Osteocyte (in vitro differentiated cells): ENCODE data around the gene TWF2. TPM values are rescaled to one million over a fixed set of nuclear protein-coding genes. Genes with fewer than 3 reads are reported as not detected.
A peak's percentile ranks its signal among the peaks of the same experiment; 100 is the strongest.

Source experiments
- DNase-seq: peaks from one replicate; pipeline ENCODE4 v3.0.0; 2021; ENCODE audit warnings: mixed read lengths; ENCODE audit not compliant: unreplicated experiment; ENCODE audit errors: extremely low spot score
- H3K27ac Mint-ChIP-seq: one replicate; pipeline ENCODE4 v1.8.0; 2021; ENCODE audit warnings: mild to moderate bottlenecking, mixed read lengths; ENCODE audit not compliant: unreplicated experiment
- H3K27me3 Mint-ChIP-seq: one replicate; pipeline ENCODE4 v1.8.0; 2021; ENCODE audit warnings: mixed read lengths; ENCODE audit not compliant: unreplicated experiment
- H3K36me3 Mint-ChIP-seq: one replicate; pipeline ENCODE4 v1.8.0; 2021; ENCODE audit warnings: mixed read lengths; ENCODE audit not compliant: unreplicated experiment
- H3K4me1 Mint-ChIP-seq: one replicate; pipeline ENCODE4 v1.8.0; 2021; ENCODE audit warnings: mixed read lengths; ENCODE audit not compliant: unreplicated experiment
- H3K4me3 Mint-ChIP-seq: one replicate; pipeline ENCODE4 v1.8.0; 2021; ENCODE audit warnings: mild to moderate bottlenecking, moderate library complexity, mixed read lengths; ENCODE audit not compliant: unreplicated experiment
- H3K9me3 Mint-ChIP-seq: one replicate; pipeline ENCODE4 v1.8.0; 2021; ENCODE audit warnings: mixed read lengths; ENCODE audit not compliant: unreplicated experiment
- microRNA-seq: library from miRNA; unstranded; fragments of <30 nt; microRNA quantifications from one replicate; pipeline ENCODE4 v1.1.0, GENCODE V29; 2020; ENCODE audit not compliant: unreplicated experiment
- total RNA-seq: library from RNA; stranded (reverse); gene quantifications from 2 replicates; pipeline ENCODE4 v1.2.1, GENCODE V29; 2021
- TF ChIP-seq, protein P1 (sequence below): fragments of 200-600 bp; sonication (generic); IDR thresholded peaks from 2 replicates; pipeline ENCODE4 v1.5.0; 2021; ENCODE audit warnings: antibody characterized with exemption, mild to moderate bottlenecking, moderate library complexity

The TWF2 gene
- total RNA-seq, 1 donor from 2014 or later, result 58.6 TPM

DNA sequence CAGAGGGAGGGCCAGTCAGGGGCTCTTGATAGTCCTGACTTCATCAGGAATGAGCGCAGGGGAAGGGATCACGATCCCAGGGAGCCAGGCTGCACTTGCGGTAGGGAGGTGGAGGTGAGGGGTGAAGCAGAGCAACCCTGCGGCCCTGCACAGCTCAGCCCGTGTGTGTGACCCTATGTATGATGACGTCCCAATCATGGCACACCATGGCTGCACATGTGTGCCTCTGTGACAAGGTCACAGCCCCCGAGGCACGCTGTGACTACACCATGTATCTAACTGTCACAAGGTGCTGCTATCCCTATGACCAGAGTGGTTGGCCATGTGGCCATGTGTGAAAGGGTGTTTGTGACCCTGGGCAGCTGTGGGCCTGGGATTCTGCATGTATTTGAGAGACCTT, 54.3 kb downstream of the TWF2 start:
- no peaks in the 10 kb centered on the region for H3K36me3 Mint-ChIP-seq
- H3K9me3 Mint-ChIP-seq, result no peaks in the 10 kb centered on the region
- no peaks in the 10 kb centered on the region for H3K27me3 Mint-ChIP-seq
- TF ChIP-seq, protein P1, sequence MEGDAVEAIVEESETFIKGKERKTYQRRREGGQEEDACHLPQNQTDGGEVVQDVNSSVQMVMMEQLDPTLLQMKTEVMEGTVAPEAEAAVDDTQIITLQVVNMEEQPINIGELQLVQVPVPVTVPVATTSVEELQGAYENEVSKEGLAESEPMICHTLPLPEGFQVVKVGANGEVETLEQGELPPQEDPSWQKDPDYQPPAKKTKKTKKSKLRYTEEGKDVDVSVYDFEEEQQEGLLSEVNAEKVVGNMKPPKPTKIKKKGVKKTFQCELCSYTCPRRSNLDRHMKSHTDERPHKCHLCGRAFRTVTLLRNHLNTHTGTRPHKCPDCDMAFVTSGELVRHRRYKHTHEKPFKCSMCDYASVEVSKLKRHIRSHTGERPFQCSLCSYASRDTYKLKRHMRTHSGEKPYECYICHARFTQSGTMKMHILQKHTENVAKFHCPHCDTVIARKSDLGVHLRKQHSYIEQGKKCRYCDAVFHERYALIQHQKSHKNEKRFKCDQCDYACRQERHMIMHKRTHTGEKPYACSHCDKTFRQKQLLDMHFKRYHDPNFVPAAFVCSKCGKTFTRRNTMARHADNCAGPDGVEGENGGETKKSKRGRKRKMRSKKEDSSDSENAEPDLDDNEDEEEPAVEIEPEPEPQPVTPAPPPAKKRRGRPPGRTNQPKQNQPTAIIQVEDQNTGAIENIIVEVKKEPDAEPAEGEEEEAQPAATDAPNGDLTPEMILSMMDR, result no peak
- DNase-seq, result no peak
- H3K4me1 Mint-ChIP-seq, result no peaks in the 10 kb centered on the region
- no peak overlapping the region for H3K4me3 Mint-ChIP-seq
- H3K27ac Mint-ChIP-seq, result no peak overlapping the region

DNA sequence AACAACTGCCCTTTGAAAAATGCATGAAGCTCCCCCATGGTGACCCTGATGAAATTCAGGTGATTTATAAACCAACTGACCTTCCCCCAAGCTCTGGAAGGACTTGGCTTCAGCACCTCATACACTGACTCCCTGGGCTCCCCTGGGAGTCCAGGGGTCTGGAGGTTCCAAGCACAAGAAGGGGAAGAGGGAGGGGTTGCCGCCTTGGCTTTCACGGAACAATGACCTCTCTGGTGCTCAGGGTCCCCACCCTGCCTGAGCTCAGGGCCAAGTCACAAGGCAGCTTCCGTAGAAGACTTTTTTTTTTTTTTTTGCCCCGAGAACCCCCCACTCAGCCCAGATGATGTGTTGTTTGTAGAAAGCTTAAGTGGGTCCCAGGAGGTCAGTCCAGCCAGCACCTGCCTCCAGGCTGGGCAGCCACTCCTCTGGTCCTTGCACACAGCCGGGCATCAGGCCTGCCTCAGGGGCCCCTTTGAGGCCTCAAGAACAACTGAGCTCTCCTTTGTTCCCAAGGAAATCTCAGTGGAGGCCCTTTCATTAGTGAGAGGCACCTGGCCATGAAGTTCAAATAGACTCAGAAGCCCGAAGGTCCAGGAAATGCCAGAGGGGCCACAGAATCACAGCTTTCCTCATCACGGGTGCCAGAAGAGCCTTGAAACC, 55.0 kb downstream of the TWF2 start:
- no peak overlapping the region for H3K4me3 Mint-ChIP-seq
- no peak overlapping the region for H3K27ac Mint-ChIP-seq
- no peaks in the 10 kb centered on the region for H3K36me3 Mint-ChIP-seq
- H3K9me3 Mint-ChIP-seq, result no peaks in the 10 kb centered on the region
- TF ChIP-seq, protein P1, result no peak
- H3K27me3 Mint-ChIP-seq, result no peaks in the 10 kb centered on the region
- no peaks in the 10 kb centered on the region for H3K4me1 Mint-ChIP-seq
- no peak for DNase-seq

DNA sequence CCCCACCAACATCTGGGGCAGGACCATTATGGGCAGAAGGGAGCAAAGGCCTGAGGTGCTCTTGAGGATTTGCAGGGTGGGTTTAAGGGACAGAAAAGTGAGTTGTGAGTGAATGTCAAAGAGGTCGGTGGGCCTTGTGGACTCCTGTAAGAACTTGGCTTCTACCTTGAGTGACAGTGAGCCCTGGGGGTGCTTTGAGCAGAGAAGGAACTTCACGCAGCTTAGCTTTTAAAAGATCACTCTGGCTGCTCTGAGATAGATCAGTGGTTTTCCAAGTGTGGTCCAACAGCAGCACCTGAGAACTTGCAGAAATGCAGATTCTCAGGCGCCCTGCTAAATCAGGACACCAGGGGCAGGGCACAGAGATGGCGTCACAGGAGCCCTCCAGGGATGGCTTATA, 56.3 kb downstream of the TWF2 start:
- Mint-ChIP-seq H3K4me1 (no peaks in the 10 kb centered on the region), H3K27me3 (no peaks in the 10 kb centered on the region), H3K9me3 (no peaks in the 10 kb centered on the region), H3K4me3 (no peak overlapping the region), H3K36me3 (no peaks in the 10 kb centered on the region), H3K27ac (no peak overlapping the region)
- TF ChIP-seq, protein P1, result no peak
- DNase-seq, result no peak

DNA sequence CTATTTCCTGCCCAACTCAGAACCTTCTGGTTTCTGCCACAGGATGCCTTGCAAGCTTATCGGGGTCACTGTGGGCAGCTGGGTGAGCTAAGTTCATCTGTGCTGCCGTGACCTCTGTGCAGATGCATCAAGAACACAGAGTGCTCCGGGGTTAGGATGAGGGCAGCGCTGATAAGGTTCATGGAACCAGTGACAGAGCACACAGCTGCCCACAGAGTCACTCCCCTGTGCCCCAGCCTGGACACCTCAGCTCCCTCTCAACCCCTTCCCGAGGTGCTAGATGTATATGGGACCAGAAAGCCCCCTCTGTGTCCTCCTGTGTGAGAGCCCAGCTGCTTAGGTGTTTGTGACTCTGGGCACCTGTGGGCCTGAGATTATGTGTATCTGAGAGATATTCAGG, 56.8 kb downstream of the TWF2 start:
- Mint-ChIP-seq H3K36me3 (no peaks in the 10 kb centered on the region), H3K9me3 (no peaks in the 10 kb centered on the region), H3K4me1 (peaks cover 3% of the 10 kb centered on the region), H3K27ac (no peak overlapping the region), H3K4me3 (no peak overlapping the region), H3K27me3 (no peaks in the 10 kb centered on the region)
- TF ChIP-seq, protein P1, result no peak
- DNase-seq, result no peak

DNA sequence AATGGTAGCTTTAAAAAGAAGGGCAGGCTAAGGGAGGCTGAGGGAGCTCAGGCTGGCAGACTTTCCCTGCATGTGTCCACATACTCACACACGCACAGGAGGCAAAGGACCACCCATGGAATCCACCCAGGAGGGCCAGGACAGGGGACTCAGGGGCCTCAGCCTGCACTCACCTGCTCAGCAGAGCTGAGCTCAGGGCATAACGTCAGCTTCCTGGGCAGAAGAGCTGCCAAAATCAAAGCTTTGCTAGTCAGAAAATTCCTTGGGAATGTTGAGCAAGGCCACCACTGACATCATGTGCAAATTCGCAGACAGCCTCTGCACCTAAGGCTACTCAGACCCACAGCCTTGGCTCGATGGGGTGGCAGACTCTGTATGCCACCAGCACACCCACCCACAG, 57.4 kb downstream of the TWF2 start:
- Mint-ChIP-seq H3K27me3 (no peaks in the 10 kb centered on the region), H3K27ac (no peak overlapping the region), H3K9me3 (no peaks in the 10 kb centered on the region), H3K4me3 (no peak overlapping the region), H3K36me3 (no peaks in the 10 kb centered on the region), H3K4me1 (peaks cover 9% of the 10 kb centered on the region)
- TF ChIP-seq, protein P1, result no peak
- no peak for DNase-seq

Small RNA genes lying within 50 kb of the gene (microRNA-seq; reads per million reads assigned to microRNA genes)
- 28,136 reads per million, percentile 98 among the genes with 10 or more reads in this experiment for gene MIRLET7G

Other genes starting within 250 kb of the TWF2 start
- 881 and 957 TPM in 2 replicates for gene RPL29, start 243.3 kb downstream of the TWF2 start, total RNA-seq
- gene DUSP7, start 182.6 kb downstream of the TWF2 start, total RNA-seq, result 19.4 and 21.2 TPM in 2 replicates
- gene POC1A, start 84.7 kb downstream of the TWF2 start, total RNA-seq, result 4.9 and 5.1 TPM in 2 replicates
- 34.8 and 36.2 TPM in 2 replicates for gene ALAS1, start 41.0 kb downstream of the TWF2 start, total RNA-seq
- not detected in 2 replicates for gene TLR9, start 13.5 kb downstream of the TWF2 start, total RNA-seq
- 16.4 and 16.9 TPM in 2 replicates for gene PPM1M, start 6.6 kb upstream of the TWF2 start, total RNA-seq
- gene WDR82, start 39.5 kb upstream of the TWF2 start, total RNA-seq, result 76.7 and 82.1 TPM in 2 replicates
- 11.0 and 11.9 TPM in 2 replicates for gene GLYCTK, start 48.7 kb upstream of the TWF2 start, total RNA-seq
- gene DNAH1, start 77.2 kb upstream of the TWF2 start, total RNA-seq, result 9.4 and 9.7 TPM in 2 replicates
- 108 and 112 TPM in 2 replicates for gene BAP1, start 170.8 kb upstream of the TWF2 start, total RNA-seq
- gene PHF7, start 171.5 kb upstream of the TWF2 start, total RNA-seq, result 6.5 and 7.8 TPM in 2 replicates
- not detected in 2 replicates for gene SEMA3G, start 205.9 kb upstream of the TWF2 start, total RNA-seq
- 0.60 TPM in 1 of 2 replicates, not detected in the other for gene TNNC1, start 214.9 kb upstream of the TWF2 start, total RNA-seq
- 130 and 138 TPM in 2 replicates for gene NISCH, start 216.4 kb upstream of the TWF2 start, total RNA-seq